ENCODE measurements around the gene IFNAR1. TPM values are rescaled to one million over a fixed set of nuclear protein-coding genes. Genes with fewer than 3 reads are reported as not detected.

Gene IFNAR1
- total RNA-seq, 1 donor from 2014 or later, result 24.4 TPM

Other genes starting within 250 kb of the IFNAR1 start
- 9.0 TPM for gene IFNAR2, start 95.0 kb upstream of the IFNAR1 start, total RNA-seq
- gene IL10RB, start 58.6 kb upstream of the IFNAR1 start, total RNA-seq, result 6.8 TPM
- 34.6 TPM for gene IFNGR2, start 78.4 kb downstream of the IFNAR1 start, total RNA-seq
- gene TMEM50B, start 155.0 kb downstream of the IFNAR1 start, total RNA-seq, result 37.0 TPM
- gene DNAJC28, start 166.7 kb downstream of the IFNAR1 start, total RNA-seq, result 6.5 TPM
- 41.5 TPM for gene GART, start 217.1 kb downstream of the IFNAR1 start, total RNA-seq
- 148 TPM for gene SON, start 218.1 kb downstream of the IFNAR1 start, total RNA-seq